HEK293 (cell line): ENCODE results near the gene CHRNA7.

Experiments
- CTCF ChIA-PET: fragments of 350-600 bp; formaldehyde crosslinking; extraction: SDS; loops from one replicate; lab custom pipeline; 2021; ENCODE audit warnings: antibody characterized with exemption; lab: Yijun Ruan, JAX
- POLR2A ChIA-PET: fragments of 300-600 bp; formaldehyde crosslinking; extraction: SDS; loops from one replicate; lab custom pipeline; 2020; ENCODE audit warnings: antibody characterized with exemption, inconsistent platforms; lab: Yijun Ruan, JAX
- H3K27ac ChIP-seq: fragments of 200-500 bp; sonication (Bioruptor generic); 2 replicates; pipeline ENCODE4 v1.5.1; 2014; ENCODE audit warnings: low read depth, low read length, control low read depth, inconsistent platforms; ENCODE audit errors: extremely low read depth
- H3K36me3 ChIP-seq, 2 experiments: fragments of 200-500 bp in 1 of 2; sonication (Bioruptor generic) in 1 of 2; 1 replicate in 1 of 2; 2 replicates in 1 of 2; pipeline ENCODE4 v1.5.1; 2014 to 2017; ENCODE audit warnings: inconsistent platforms in 2 of 2, low read length in 2 of 2; ENCODE audit not compliant: control insufficient read depth in 2 of 2, insufficient read depth in 1 of 2
- H3K4me1 ChIP-seq: fragments of 200-500 bp; sonication (Bioruptor generic); 2 replicates; pipeline ENCODE4 v1.5.1; 2014; ENCODE audit warnings: mild to moderate bottlenecking, low read length, inconsistent platforms; ENCODE audit not compliant: control insufficient read depth, insufficient read depth
- H3K4me3 ChIP-seq: 2 replicates; pipeline ENCODE4 v1.5.1; 2011; ENCODE audit warnings: low read depth, mild to moderate bottlenecking, control low read depth, low read length, moderate library complexity
- H3K9me3 ChIP-seq: fragments of 200-500 bp; sonication (Bioruptor generic); 2 replicates; pipeline ENCODE4 v1.5.1; 2014; ENCODE audit warnings: low read depth, low read length, inconsistent platforms; ENCODE audit not compliant: control insufficient read depth, insufficient read depth
- FEZF1 ChIP-seq: fragments of 450-650 bp; formaldehyde crosslinking; IDR thresholded peaks from 2 replicates; pipeline ENCODE4 v1.5.1; 2016; ENCODE audit warnings: missing biosample characterization, missing genetic modification characterization
- KLF10 ChIP-seq: fragments of 450-650 bp; IDR thresholded peaks from 2 replicates; pipeline ENCODE4 v1.5.1; 2018; ENCODE audit warnings: missing biosample characterization, mild to moderate bottlenecking, missing genetic modification characterization
- KLF8 ChIP-seq: fragments of 450-650 bp; formaldehyde crosslinking; IDR thresholded peaks from 2 replicates; pipeline ENCODE4 v1.5.1; 2016; ENCODE audit warnings: missing biosample characterization, missing genetic modification characterization
- PRDM2 ChIP-seq: fragments of 450-650 bp; formaldehyde crosslinking; IDR thresholded peaks from 2 replicates; pipeline ENCODE4 v1.5.1; 2016; ENCODE audit warnings: missing biosample characterization, missing genetic modification characterization, borderline replicate concordance
- SP2 ChIP-seq: fragments of 450-650 bp; formaldehyde crosslinking; IDR thresholded peaks from 2 replicates; pipeline ENCODE4 v1.5.1; 2016; ENCODE audit warnings: missing biosample characterization, missing genetic modification characterization
- ZBTB20 ChIP-seq: fragments of 450-650 bp; formaldehyde crosslinking; IDR thresholded peaks from 2 replicates; pipeline ENCODE4 v1.5.1; 2016; ENCODE audit warnings: missing biosample characterization, missing genetic modification characterization
- ZBTB21 ChIP-seq: fragments of 450-650 bp; formaldehyde crosslinking; IDR thresholded peaks from 2 replicates; pipeline ENCODE4 v1.5.1; 2017; ENCODE audit warnings: missing biosample characterization, missing genetic modification characterization
- ZBTB8A ChIP-seq: fragments of 450-650 bp; formaldehyde crosslinking; IDR thresholded peaks from 2 replicates; pipeline ENCODE4 v1.5.1; 2016; ENCODE audit warnings: missing biosample characterization, missing genetic modification characterization
- ZFHX2 ChIP-seq: fragments of 450-650 bp; formaldehyde crosslinking; conservative IDR thresholded peaks from 2 replicates; pipeline ENCODE4 v1.5.1; 2016; ENCODE audit warnings: missing biosample characterization, missing genetic modification characterization
- ZNF10 ChIP-seq: fragments of 450-650 bp; formaldehyde crosslinking; IDR thresholded peaks from 2 replicates; pipeline ENCODE4 v1.5.1; 2017; ENCODE audit warnings: missing biosample characterization, missing genetic modification characterization
- ZNF221 ChIP-seq: fragments of 450-650 bp; formaldehyde crosslinking; IDR thresholded peaks from 2 replicates; pipeline ENCODE4 v1.5.1; 2017; ENCODE audit warnings: missing biosample characterization, missing genetic modification characterization, borderline replicate concordance
- ZNF335 ChIP-seq: fragments of 450-650 bp; formaldehyde crosslinking; conservative IDR thresholded peaks from 2 replicates; pipeline ENCODE4 v1.5.1; 2016; ENCODE audit warnings: missing biosample characterization, missing genetic modification characterization
- ZNF366 ChIP-seq: fragments of 450-650 bp; formaldehyde crosslinking; conservative IDR thresholded peaks from 2 replicates; pipeline ENCODE4 v1.5.1; 2016; ENCODE audit warnings: missing biosample characterization, missing genetic modification characterization
- ZNF629 ChIP-seq: fragments of 450-650 bp; formaldehyde crosslinking; IDR thresholded peaks from 2 replicates; pipeline ENCODE4 v1.5.1; 2017; ENCODE audit warnings: missing biosample characterization, missing genetic modification characterization
- ZNF692 ChIP-seq: fragments of 450-650 bp; formaldehyde crosslinking; IDR thresholded peaks from 2 replicates; pipeline ENCODE4 v1.5.1; 2016; ENCODE audit warnings: missing biosample characterization, missing genetic modification characterization
- ZNF76 ChIP-seq: fragments of 450-650 bp; formaldehyde crosslinking; IDR thresholded peaks from 2 replicates; pipeline ENCODE4; 2016; ENCODE audit warnings: low read depth, missing biosample characterization, missing genetic modification characterization, borderline replicate concordance
- ZSCAN30 ChIP-seq: fragments of 450-650 bp; IDR thresholded peaks from 2 replicates; pipeline ENCODE4 v1.5.1; 2018; ENCODE audit warnings: missing biosample characterization, mild to moderate bottlenecking, missing genetic modification characterization, moderate library complexity
- TF ChIP-seq, protein P1 (sequence below): fragments of 450-650 bp; formaldehyde crosslinking; optimal IDR thresholded peaks from 2 replicates; pipeline ENCODE3; 2016; ENCODE audit warnings: missing biosample characterization, mild to moderate bottlenecking, missing genetic modification characterization

The CHRNA7 gene

GRCh38 chr15:32029862-32030781 lies at the start of gene CHRNA7:
CHRNA7 (plus strand) TSS chr15:32030515; CDS start chr15:32030595, 80 bp downstream.
- POLR2A ChIA-PET, result interaction anchor here (0.5 to 1.6 kb wide), 4 partner anchors 11 to 815 kb away, joined by 3 to 4 read pairs (median 4); no protein-coding TSS in a partner anchor
- TF ChIP-seq, protein P1, sequence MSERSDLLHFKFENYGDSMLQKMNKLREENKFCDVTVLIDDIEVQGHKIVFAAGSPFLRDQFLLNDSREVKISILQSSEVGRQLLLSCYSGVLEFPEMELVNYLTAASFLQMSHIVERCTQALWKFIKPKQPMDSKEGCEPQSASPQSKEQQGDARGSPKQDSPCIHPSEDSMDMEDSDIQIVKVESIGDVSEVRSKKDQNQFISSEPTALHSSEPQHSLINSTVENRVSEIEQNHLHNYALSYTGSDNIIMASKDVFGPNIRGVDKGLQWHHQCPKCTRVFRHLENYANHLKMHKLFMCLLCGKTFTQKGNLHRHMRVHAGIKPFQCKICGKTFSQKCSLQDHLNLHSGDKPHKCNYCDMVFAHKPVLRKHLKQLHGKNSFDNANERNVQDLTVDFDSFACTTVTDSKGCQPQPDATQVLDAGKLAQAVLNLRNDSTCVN (tag by site-specific recombination), result peak; percentile 67
- peak; percentile 10; the same call in 1 of the 2 replicates for TF ChIP-seq KLF8 (tag by site-specific recombination)
- TF ChIP-seq ZNF221, result no peak
- 0 out of 2 replicates have a peak, but pooled peaks have one; percentile 3 for TF ChIP-seq ZNF366
- no peak for TF ChIP-seq PRDM2 (tag by site-specific recombination)
- TF ChIP-seq ZNF692 (tag by site-specific recombination), result 0 out of 2 replicates have a peak, but pooled peaks have one; percentile 21
- no peak for TF ChIP-seq FEZF1 (tag by site-specific recombination)
- 0 out of 2 replicates have a peak, but pooled peaks have one; percentile 9 for TF ChIP-seq SP2 (tag by site-specific recombination)
- 0 out of 2 replicates have a peak, but pooled peaks have one; percentile 33 for TF ChIP-seq ZFHX2 (tag by site-specific recombination)
- TF ChIP-seq ZNF10, result no peak
- TF ChIP-seq ZBTB21 (tag by site-specific recombination), result no peak
- peak; percentile 55; the same call in 1 of the 2 replicates for TF ChIP-seq ZSCAN30 (tag by site-specific recombination)
- peak; percentile 63 for TF ChIP-seq ZBTB8A (tag by site-specific recombination)
- TF ChIP-seq ZNF335 (tag by site-specific recombination), result peak; percentile 38; the same call in 1 of the 2 replicates
- 0 out of 2 replicates have a peak, but pooled peaks have one; percentile 16 for TF ChIP-seq ZNF76 (tag by site-specific recombination)
- TF ChIP-seq ZBTB20, result peak; percentile 64; the same call in 1 of the 2 replicates
- peak; percentile 74 for TF ChIP-seq KLF10 (tag by site-specific recombination)
- 0 out of 2 replicates have a peak, but pooled peaks have one; percentile 1 for TF ChIP-seq ZNF629 (tag by site-specific recombination)
- H3K9me3 ChIP-seq, result no peaks in the 10 kb centered on the region
- H3K4me3 ChIP-seq, result peak within 1 kb of the TSS; percentile 62
- peak within 1 kb of the TSS; percentile 64; the same call in 1 of the 2 replicates for H3K27ac ChIP-seq
- H3K36me3 ChIP-seq, result no peaks in the 10 kb centered on the region
- CTCF ChIA-PET, result interaction anchor here (0.5 to 2.6 kb wide), 18 partner anchors 7 to 798 kb away, joined by 3 to 20 read pairs (median 4); no protein-coding TSS in a partner anchor
- no peaks in the 10 kb centered on the region; the same call in 1 of the 2 replicates for H3K4me1 ChIP-seq
